T1000 (cell line): ENCODE measurements around the gene ABCA5.
"Not testable (repeated sequence)": the region's sequence is repeated elsewhere in the genome, so short reads cannot be mapped to it uniquely, and the experiment has no call there.

ENCODE experiments used
- DNase-seq: peaks from one replicate; lab custom pipeline; 2025; ENCODE audit warnings: mixed read lengths; lab: John Stamatoyannopoulos, UW

ABCA5 gene

DNA sequence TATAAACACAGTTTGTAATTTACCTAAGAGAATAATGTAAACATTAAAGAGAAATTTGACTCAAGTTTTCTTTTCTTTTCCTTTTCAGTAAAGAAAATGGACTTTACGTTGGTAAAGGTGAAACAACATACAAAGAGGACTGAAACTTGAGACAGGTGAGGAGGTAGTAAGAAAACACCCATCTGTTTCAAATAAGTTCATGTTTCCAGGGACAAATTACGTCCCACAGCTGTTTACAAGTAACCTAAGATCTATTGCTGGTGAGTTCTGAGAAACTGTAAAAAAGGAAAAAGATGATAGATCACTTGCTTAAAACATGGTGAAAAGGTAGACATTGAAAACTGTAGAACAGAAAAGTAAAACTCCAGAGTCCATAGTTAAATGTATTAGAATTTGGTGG is 4.8 kb upstream of the ABCA5 start:
- no peak for DNase-seq

DNA sequence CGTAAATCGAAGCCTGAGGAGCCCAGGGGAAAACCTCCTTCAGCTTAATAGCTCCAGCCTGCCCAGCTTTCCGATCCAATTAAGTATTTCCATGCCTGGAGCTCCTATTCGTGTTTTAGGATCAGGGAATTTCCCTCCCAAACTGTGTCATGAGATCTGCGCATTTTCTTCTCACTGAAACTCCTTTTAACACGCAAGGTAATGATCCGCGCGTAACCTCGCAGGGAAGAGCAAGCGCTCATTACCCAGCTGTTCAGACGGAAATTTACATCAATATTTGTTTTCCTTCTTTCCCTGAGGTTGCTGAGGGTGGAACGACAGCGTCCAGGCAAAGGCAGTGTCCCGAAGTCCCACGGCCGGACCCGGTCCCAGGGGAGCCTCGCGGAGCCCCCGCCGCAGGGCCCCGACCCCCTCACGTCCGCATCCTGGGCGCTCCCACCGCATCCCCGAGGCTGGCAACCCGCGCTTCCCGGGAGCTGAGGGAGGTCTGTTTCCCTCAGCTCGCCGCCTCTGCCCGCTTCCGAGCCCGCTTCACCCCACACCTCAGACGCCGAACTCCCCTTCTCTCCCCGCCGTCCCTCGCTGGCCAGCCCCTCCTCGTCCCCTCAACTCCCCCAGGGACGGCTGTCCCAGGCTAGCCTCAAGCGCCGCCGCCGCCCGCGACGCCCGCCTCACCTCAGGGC is 415 bp downstream of the ABCA5 start:
- no peak for DNase-seq

DNA sequence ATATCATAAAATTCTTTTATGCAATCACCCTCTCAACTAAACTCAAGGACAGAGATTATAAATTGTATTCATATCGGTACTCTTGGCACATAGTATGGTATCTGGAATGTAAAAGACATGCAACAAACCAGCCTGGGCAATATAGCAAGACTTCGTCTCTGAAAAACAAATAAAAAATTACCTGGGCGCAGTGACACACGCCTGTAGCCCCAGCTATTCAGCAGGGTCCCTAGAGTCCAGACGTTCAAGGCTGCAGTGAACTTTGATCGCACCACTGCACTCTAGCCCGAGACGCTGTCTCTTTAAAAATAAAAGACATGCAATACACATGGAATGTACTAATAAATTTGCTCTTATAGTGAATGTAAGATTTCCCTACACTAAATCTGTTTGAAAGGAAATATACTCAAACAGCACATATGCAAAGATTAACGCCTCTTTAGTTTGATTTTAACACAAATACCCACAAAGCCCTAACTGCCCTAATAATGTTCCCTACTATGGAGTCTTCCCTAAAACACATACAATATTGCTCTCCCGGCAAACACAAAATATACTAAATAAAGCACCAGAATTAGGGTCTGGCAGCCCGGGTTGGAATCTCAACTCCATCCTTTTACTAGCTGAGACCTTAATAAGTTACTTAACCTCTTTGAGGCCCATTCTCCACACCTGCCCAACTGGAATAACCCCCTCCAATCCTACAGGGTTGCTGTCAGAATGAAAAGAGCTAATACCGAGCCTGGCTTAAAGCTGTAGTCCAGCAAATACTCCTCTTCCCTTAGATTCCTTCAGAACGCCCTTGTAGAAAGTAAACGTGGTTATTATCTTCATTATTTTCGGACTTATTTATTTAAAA is 1.2 kb downstream of the ABCA5 start:
- no peak for DNase-seq

DNA sequence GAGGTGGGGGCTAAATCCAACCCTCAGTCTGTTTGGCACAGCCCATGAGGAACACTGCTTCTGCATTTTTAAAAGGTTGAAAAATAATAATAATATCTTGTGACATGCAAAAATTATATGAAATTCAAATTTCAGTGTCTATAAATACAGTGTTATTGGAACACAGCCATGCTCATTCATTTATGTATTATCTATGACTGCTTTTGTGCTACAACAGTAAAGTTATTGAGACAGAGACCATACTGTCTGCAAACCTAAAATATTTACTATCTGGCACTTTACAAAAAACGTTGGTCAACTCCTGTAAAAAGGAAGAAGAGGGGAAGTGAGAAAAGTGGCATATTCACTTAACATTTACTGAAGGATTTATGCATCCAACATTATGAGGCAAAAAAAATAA is 3.1 kb downstream of the ABCA5 start:
- DNase-seq = no peak

DNA sequence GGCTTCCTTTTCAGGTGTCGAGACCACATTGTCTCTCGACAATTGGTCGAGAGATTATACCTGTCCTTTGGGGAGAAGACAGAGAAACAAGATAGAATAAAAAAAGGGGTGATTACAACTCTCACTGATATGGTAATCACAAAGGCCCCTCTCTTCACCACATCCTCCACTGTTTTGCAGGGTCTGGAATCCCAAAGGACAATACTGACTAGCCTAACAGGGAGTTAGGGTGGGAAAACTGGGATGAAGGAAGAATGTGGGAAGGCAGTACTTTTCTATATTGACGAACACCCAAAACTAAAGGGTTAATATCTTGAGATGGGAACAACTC is 6.1 kb downstream of the ABCA5 start:
- DNase-seq = no peak

DNA sequence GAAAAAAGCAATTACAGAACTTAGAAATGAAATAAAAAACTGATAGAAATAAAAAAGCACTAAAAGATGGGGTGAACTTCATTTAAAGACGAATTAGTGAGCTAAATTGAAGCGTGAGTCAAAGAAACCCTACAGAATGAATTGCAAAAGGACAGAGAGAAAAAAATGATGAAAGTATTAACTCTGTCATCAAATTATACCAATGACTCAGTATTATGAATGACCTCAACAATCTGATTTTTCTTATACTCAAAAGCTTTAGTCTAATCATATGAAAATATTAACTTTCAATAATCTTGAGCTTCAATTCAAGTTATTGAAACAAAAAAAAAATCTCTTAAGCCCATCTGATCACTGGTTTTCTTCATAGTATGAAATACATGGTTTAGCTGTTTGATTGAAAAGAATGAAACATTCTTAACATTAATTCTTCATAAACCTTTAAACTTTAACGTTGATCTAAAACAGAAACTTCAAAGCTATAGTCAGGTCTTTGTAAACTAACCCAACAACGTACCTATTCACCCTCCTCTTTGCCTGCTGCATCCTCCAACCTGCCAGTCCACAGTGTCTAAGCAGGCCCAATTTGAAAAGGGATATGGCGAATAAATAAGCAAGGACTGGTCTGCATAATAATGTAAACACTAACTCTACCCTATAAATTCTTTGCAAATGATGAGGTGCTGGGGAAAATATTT is 6.6 kb downstream of the ABCA5 start:
- DNase-seq = no peak

DNA sequence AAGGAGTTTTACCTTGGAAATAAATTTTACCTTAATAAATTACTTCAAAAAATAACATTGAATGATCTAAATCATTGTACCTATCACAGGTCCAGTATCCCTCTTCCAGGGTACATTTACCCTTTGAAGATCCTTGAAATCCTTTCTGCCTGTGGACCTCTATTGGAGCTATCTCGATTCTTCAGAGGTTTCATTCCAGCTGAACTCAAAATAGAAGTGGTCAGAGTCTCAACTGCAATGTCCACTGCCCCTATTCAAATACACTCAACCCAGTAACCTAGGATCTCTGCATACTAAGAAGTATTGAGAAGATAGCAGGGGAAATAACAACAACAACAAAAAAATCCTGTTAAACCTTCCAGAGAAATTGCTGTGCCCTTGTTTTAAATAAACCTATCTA is 9.3 kb downstream of the ABCA5 start:
- DNase-seq = no peak

DNA sequence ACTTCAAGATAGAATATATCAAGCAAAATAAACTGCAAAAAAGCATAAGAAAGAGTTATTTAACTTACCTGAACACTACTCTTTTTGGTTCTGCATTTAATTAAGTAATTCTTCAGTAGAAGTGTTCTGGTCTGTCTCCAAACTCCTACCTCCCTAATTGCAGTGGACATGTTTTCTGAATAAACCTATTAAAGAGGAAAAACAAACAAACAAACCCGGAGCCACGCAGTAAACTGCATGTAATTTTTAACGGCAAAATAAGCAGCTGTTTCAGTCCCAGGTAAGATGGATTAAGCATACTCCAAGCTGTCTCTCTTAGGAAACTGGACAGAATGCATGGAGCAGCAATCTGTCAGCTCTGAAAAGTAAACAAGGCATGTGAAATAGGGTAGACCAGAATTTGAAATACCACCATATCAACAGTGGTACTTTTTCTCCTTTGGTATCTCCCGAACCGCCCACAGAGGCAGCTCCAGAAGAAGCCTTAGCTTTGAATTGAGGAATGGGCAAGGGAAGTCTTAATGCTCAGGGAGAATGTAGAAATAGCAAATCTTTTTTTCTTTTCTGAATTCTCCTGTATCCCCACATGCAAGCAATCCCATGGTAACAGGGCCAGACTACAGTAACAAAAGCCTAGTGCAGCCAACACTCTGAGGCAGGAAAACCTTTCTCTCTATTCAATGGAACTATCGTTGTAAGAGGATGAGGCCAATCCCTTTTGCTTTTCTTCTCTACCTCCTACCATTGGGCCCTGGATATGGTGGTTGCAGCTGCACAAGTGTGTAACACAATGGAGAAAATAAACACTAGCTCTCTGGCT is 12.5 kb downstream of the ABCA5 start:
- no peak for DNase-seq

DNA sequence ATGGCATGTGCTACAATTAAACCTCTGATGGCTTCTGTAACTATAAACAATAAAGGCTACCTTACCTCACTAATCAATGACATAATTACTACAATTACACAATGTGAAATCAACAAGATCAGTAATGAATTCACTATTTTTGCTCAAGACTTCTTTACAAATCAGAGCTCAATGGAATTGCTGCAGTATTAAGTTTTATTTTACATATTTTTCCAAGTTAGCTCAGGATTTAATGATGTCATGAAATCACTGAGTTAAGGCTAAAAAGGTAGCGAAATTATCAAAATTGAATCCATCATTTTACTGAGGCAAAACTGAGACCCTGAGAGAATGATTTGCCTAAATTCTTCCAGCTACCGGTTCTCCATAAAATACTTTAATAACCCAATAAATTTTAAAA is 21.8 kb downstream of the ABCA5 start:
- DNase-seq = no peak

DNA sequence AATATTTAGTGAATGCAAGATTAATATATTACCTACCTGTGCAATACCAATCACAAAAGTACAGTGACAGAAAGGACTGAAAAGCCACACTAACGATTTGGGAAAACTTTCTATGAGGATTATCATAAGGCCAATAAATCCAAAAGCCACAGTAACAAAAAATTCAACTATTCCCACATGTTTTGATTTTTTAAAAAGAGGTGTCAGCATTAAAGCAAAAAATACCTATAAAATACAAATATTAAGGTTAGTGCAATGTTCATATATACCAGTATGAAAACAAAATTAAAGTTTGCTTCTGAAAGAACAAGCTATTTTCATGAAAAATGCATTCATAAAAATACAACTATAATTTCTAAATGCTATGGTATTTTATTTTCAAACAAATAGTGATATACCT is 24.3 kb downstream of the ABCA5 start:
- no peak for DNase-seq

DNA sequence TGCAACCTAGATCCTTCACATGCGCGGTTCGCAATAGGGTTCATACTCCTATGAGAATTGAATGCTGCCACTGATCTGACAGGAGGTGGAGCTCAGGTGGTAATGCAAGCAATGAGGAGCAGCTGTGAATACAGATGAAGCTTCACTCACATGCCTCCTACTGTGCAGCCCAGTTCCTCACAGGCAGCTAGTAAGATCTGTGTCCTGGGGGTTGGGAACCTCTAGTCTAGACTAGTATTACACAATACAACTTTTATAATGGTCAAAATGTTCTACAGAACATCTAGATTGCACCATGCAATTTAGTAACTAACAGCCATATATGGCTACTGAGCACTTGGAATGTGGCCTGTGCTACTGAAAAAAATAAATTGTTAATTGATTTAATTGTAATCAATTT is 26.7 kb downstream of the ABCA5 start:
- DNase-seq = no peak

DNA sequence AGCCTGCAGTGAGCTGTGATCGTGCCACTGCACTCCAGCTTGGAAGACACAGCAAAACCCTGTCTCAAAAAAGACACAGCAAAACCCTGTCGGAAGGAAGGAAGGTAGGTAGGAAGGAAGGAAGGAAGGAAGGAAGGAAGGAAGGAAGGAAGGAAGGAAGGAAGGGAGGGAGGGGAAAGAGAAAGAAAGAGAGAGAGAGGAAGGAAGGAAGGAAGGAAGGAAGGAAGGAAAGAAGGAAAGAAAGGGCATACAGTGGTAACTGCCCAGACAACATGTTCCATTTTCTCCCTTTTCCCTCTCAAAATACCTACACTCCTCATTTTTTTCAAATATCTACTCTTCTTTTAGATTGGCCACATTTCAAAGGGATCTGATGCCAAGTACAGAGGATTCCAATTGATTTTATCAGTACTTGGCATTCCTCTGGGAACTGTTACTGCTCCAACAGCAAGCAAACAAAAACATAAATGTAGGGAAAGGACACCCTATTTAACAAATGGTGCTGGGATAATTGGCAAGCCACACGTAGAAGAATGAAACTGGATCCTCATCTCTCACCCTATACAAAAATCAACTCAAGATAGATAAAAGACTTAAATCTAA is 28.7 kb downstream of the ABCA5 start:
- not testable (repeated sequence) for DNase-seq

DNA sequence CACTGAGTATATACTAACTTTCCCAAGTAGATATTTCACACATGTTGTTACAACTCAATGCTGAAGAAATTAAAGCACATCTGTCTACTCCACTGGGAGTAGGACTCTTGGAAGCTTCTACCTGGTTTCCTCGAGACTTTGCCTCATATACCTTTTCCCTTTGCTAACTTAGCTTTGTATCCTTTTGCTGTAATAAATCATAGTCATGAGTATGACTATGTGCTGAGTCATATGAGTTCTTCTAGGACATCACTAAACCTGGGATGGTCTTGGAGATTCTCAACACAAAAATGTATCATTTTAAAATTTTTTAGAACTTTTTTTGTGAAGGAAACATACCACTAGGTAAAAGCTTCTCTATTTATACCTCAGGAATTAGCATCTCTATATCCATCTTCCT is 39.8 kb downstream of the ABCA5 start:
- no peak for DNase-seq

DNA sequence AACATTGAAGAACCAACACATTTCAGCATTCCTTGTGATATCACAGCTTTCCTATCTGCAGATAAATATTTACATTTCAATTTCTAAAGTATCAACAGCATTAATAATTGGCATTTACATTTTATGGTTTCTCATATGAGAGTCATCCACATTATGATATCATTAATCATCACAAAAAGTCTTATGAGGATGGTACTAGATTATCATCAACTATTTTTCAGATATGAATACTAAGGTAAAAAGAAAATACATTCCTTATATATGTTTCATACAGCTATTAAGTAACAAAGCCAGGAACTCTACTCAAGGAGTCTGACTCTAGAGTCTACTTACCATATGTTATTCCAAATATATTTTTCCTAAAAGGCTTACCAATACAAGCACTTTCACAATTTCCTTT is 40.7 kb downstream of the ABCA5 start:
- DNase-seq = no peak

DNA sequence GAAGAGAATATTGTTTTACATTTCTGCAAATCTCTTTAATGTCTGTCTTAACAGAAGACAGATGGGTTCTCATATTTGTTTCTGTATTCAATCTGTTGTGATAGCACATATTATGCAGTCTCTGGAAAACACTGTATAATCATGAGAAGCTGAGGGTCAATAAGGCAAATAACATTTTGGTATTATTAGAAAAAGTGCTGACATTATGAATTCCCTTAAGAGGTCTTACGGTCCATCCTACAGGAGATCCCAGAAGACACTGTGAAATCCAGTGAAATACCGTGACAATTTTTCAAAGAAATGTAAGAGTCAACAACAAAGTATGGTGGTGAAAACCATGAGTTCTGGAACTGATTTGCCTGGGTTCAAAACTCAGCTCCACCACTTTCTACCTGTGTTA is 42.3 kb downstream of the ABCA5 start:
- no peak for DNase-seq

DNA sequence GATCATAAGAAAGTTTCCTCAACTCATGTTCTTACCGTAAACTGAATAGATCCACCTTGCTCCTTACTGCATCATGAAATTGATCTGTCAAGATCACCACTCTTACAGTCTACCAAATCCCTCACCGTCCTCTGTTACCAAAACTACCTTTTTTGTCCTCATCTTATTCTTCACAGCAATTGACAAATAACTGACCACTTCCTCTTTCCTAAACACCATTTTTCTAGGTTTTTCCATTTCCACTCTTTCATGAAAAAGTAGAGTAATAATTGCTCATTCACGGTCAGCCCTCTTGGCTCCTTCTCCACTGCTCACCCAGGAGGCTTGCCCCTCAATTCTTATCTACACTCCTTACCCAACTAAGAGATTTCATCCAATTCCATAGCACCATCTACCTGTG is 44.9 kb downstream of the ABCA5 start:
- DNase-seq = no peak

DNA sequence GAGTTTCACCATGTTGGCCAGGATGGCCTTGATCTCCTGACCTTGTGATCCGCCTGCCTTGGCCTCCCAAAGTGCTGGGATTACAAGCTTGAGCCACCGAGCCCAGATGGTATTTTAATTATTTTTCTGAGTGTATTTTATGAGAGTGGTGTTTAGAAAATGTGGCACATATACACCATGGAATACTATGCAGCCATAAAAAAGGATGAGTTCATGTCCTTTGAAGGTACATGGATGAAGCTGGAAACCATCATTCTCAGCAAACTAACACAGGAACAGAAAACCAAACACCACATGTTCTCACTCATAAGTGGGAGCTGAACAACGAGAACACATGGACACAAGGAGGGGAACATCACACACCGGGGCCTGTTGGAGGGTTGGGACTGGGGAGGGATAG is 50.7 kb downstream of the ABCA5 start:
- not testable (repeated sequence) for DNase-seq

DNA sequence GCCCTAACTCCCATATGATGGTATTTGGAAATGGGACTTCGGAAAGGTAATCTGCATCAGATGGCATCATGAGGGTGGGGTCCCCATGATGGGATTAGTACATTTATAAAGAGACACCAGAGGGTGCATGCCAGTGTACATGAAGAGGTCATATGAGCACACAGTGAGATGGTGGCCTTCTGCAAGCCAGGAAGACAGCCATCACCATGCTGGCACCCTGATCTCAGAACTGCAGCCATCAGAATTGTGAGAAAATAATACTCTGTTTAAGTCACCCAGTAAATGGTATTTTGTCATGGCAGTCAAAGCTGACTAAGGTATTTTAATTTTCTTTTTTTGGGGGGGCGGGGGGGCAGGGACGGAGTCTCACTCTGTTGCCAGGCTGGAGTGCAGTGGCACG is 51.2 kb downstream of the ABCA5 start:
- no peak for DNase-seq

DNA sequence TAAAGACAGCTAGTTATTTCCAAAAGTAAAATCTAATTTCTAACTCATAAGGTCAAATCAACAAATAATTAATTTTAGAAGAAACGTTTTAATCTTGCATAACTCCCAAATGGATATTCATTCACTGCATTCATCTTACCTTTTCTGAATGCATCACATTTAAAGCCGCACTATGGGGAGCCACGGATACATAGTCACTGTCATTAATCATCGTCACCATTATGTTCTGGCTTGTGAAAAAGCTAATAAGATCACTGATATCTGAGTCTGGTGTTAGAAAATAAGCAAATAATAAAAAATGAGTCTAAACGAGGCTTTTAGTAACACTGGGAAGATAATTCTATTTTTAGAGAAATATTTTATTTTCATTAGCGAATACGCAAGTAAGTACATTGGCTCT is 55.9 kb downstream of the ABCA5 start:
- DNase-seq = no peak

DNA sequence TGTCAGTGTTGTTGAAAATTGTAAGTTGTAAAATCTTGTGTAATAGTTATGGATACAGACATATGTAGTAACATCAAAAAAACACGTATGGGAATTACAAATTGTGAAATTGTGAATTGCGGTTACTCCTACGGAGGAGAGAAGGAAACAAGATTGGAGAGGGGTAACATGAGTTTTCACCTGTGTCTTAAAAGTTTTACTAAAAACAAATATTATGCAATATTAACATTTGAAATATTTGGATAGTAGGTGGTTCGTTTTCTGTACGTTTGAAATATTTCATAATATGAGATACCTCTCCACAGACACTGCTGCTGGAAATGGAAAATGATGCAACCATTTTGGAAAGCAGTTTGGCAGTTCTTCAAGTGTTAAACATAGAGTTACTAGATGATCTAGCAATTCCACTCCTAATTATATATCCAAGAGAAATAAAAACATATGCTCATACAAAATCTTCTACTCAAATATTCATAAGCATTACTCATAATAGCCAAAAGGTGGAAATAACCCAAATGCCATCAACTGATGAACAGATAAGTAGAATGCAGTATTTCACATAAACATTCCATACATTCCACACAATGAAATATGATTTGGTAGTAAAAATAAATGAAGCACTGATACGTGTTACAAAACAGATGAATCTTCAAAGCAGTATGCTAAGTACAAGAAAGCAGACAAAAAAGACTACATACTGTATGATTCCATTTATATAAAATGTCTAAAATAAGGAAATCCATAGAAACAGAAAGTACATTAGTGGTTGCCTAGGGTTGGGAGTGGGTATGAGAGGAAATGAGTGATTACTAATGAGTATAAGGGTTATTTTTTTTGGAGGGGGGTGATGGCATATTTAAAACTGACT is 57.6 kb downstream of the ABCA5 start:
- DNase-seq = no peak

DNA sequence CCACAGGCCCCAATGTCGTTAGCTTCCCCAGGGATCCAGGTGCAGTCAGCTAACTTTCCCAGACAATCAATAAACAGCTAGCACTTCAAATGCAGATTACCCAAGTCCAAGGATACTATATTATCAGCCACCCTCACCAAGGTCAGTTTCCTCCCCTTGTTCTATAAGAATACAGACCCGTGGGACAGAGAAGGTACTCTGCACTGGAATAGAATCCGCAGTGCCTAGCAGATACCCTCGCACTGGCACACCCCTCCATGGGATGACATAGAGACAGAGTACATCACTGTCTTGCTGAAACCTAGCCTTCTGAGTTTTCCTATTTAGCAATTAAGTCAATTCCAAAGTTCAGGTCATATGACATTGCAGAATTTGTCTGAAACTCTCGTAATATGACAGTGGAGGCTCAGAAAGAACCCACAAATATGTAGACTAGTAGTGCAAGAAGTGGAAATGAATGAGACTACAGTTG is 58.4 kb downstream of the ABCA5 start:
- DNase-seq = no peak
